Fibroblast of skin of right quadriceps (primary cell): Measurements from ENCODE around the gene CHST8.

Source experiments
- DNase-seq: peaks from one replicate; pipeline ENCODE4 v3.0.0-alpha.2; 2013

The CHST8 gene

GRCh38 chr19:33749016-33749415, 127.3 kb downstream of the CHST8 start:
- DNase-seq, result no peak

GRCh38 chr19:33749619-33750175, 127.9 kb downstream of the CHST8 start:
- no peak for DNase-seq

GRCh38 chr19:33750587-33751435, 129.1 kb downstream of the CHST8 start:
- no peak for DNase-seq

GRCh38 chr19:33751436-33751770, 129.7 kb downstream of the CHST8 start:
- no peak for DNase-seq

GRCh38 chr19:33752018-33752800, 130.5 kb downstream of the CHST8 start:
- no peak for DNase-seq

- DNase-seq, result no peak
Measured at GRCh38 chr19:33752945-33753344, 131.2 kb downstream of the CHST8 start.

- DNase-seq, result no peak
Measured at GRCh38 chr19:33754361-33754760, 132.6 kb downstream of the CHST8 start.

GRCh38 chr19:33755099-33756035, 133.6 kb downstream of the CHST8 start:
- no peak for DNase-seq

GRCh38 chr19:33756177-33756576, 134.4 kb downstream of the CHST8 start:
- DNase-seq, result no peak

- no peak for DNase-seq
Measured at GRCh38 chr19:33758541-33759013, 136.8 kb downstream of the CHST8 start.

GRCh38 chr19:33759356-33759755, 137.6 kb downstream of the CHST8 start:
- DNase-seq, result no peak

- no peak for DNase-seq
Measured at GRCh38 chr19:33763633-33764371, 142.0 kb downstream of the CHST8 start.

GRCh38 chr19:33766623-33767022, 144.9 kb downstream of the CHST8 start:
- no peak for DNase-seq

- peak; percentile 23 for DNase-seq
Measured at GRCh38 chr19:33767898-33768413, 146.2 kb downstream of the CHST8 start.

GRCh38 chr19:33769208-33769607, 147.5 kb downstream of the CHST8 start:
- DNase-seq, result no peak

- DNase-seq, result no peak
Measured at GRCh38 chr19:33770107-33770506, 148.4 kb downstream of the CHST8 start.

- peak; percentile 51 for DNase-seq
Measured at GRCh38 chr19:33771384-33772101, 149.8 kb downstream of the CHST8 start.

GRCh38 chr19:33772102-33772857, 150.5 kb downstream of the CHST8 start:
- DNase-seq, result no peak

GRCh38 chr19:33772858-33773180, 151.1 kb downstream of the CHST8 start:
- no peak for DNase-seq
